Measurements from ENCODE around the gene GPC3. TPM values are rescaled to one million over a fixed set of nuclear protein-coding genes. Genes with fewer than 3 reads are reported as not detected.
"Not testable (repeated sequence)": the region's sequence is repeated elsewhere in the genome, so short reads cannot be mapped to it uniquely, and the experiment has no call there.

GPC3 gene
- total RNA-seq, 4 donors from 2014 or later, result 1.4 to 5.8 (median 2.7) TPM

- Histone ChIP-seq H3K36me3 (no peaks in the 10 kb centered on the region), H3K27me3 (no peaks in the 10 kb centered on the region), H3K27ac (no peak overlapping the region), H3K9me3 (no peaks in the 10 kb centered on the region), H3K4me1 (no peaks in the 10 kb centered on the region), H3K4me3 (no peak overlapping the region)
- in situ Hi-C loops (cut with MboI; ENCODE audit: low sequenced_read_pairs in 4 of 4), result no loop called here
- DNase-seq (no peak), ATAC-seq (no peak)
- TF ChIP-seq CTCF (IDR thresholded peaks at IDR 0.05 in 4 of 5, conservative IDR thresholded peaks at IDR 0.05 in 1 of 5) (no peak), POLR2A (IDR thresholded peaks at IDR 0.05) (no peak)
- intact Hi-C loops (cut with DNase I; ENCODE audit: low total_unique reads), result no loop called here
Measured at GRCh38 chrX:133995759-133996158, 10.4 kb upstream of the GPC3 start.

DNA sequence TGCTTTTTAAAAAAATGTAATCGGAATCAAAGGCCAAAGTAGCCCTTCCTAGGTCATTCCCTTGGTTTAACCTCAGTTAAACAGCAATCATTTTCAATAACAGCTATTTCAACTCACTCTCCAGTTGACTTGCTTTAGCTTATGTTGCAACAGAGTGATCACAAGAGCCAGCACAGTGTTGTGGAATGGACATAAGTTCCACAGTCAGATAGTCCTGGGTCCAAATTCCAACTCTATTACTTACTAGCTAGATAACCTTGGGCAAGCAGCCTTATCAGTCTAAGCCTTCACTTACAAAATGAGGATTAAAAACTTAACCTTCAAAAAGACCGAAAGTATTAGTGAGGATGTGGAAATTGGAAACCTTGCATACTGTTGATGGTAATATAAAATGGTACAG lies 9.2 kb upstream of the GPC3 start:
- no peak overlapping the region for H3K27ac ChIP-seq
- in situ Hi-C loops (cut with MboI; ENCODE audit: low sequenced_read_pairs in 4 of 4), result no loop called here
- no peak for TF ChIP-seq POLR2A (IDR thresholded peaks at IDR 0.05)
- no peak for TF ChIP-seq CTCF (IDR thresholded peaks at IDR 0.05 in 4 of 5, conservative IDR thresholded peaks at IDR 0.05 in 1 of 5)

GRCh38 chrX:133992882-133993281 lies 7.5 kb upstream of the GPC3 start:
- Histone ChIP-seq H3K9me3 (no peaks in the 10 kb centered on the region), H3K27me3 (no peaks in the 10 kb centered on the region), H3K4me3 (no peak overlapping the region), H3K27ac (no peak overlapping the region), H3K36me3 (no peaks in the 10 kb centered on the region), H3K4me1 (no peaks in the 10 kb centered on the region)
- ATAC-seq (no peak), DNase-seq (no peak)
- intact Hi-C loops (cut with DNase I; ENCODE audit: low total_unique reads) (no loop called here), in situ Hi-C loops (cut with MboI; ENCODE audit: low sequenced_read_pairs in 4 of 4) (no loop called here)
- TF ChIP-seq CTCF (IDR thresholded peaks at IDR 0.05 in 4 of 5, conservative IDR thresholded peaks at IDR 0.05 in 1 of 5) (no peak), POLR2A (IDR thresholded peaks at IDR 0.05) (no peak)

More for the DNA sequence above, 9.2 kb upstream of the GPC3 start:
- DNase-seq (no peak), ATAC-seq (no peak)
- no peaks in the 10 kb centered on the region for H3K36me3 ChIP-seq
- H3K9me3 ChIP-seq, result no peaks in the 10 kb centered on the region
- no peak overlapping the region for H3K4me3 ChIP-seq
- no peaks in the 10 kb centered on the region for H3K27me3 ChIP-seq
- H3K4me1 ChIP-seq, result no peaks in the 10 kb centered on the region
- intact Hi-C loops (cut with DNase I; ENCODE audit: low total_unique reads), result no loop called here

- Histone ChIP-seq H3K27ac (no peak overlapping the region), H3K36me3 (no peaks in the 10 kb centered on the region), H3K4me3 (no peak overlapping the region), H3K27me3 (no peaks in the 10 kb centered on the region), H3K9me3 (no peaks in the 10 kb centered on the region), H3K4me1 (no peaks in the 10 kb centered on the region)
- ATAC-seq, result no peak
- in situ Hi-C loops (cut with MboI; ENCODE audit: low sequenced_read_pairs in 4 of 4), result no loop called here
- DNase-seq, result no peak
- no peak for TF ChIP-seq CTCF (IDR thresholded peaks at IDR 0.05 in 4 of 5, conservative IDR thresholded peaks at IDR 0.05 in 1 of 5)
- no peak for TF ChIP-seq POLR2A (IDR thresholded peaks at IDR 0.05)
- intact Hi-C loops (cut with DNase I; ENCODE audit: low total_unique reads), result no loop called here
Measured at GRCh38 chrX:133991814-133992213, 6.4 kb upstream of the GPC3 start.

- in situ Hi-C loops (cut with MboI; ENCODE audit: low sequenced_read_pairs in 4 of 4); H3K4me3 ChIP-seq; DNase-seq; H3K4me1 ChIP-seq; intact Hi-C loops (cut with DNase I; ENCODE audit: low total_unique reads); H3K36me3 ChIP-seq; H3K27ac ChIP-seq; H3K9me3 ChIP-seq; H3K27me3 ChIP-seq; ATAC-seq: not testable (repeated sequence)
Measured at GRCh38 chrX:133991057-133991456, 5.7 kb upstream of the GPC3 start.
